NCI-H510A (cell line): ENCODE results near the gene EOLA1.
"Not testable (repeated sequence)": the region's sequence is repeated elsewhere in the genome, so short reads cannot be mapped to it uniquely, and the experiment has no call there.

Experiments used
- DNase-seq: peaks from one replicate; lab custom pipeline; 2025; lab: John Stamatoyannopoulos, UW

The EOLA1 gene

GRCh38 chrX:149545545-149546543 lies 5.0 kb downstream of the EOLA1 start:
- not testable (repeated sequence) for DNase-seq

GRCh38 chrX:149546962-149547361 lies 6.2 kb downstream of the EOLA1 start:
- DNase-seq = not testable (repeated sequence)

DNA sequence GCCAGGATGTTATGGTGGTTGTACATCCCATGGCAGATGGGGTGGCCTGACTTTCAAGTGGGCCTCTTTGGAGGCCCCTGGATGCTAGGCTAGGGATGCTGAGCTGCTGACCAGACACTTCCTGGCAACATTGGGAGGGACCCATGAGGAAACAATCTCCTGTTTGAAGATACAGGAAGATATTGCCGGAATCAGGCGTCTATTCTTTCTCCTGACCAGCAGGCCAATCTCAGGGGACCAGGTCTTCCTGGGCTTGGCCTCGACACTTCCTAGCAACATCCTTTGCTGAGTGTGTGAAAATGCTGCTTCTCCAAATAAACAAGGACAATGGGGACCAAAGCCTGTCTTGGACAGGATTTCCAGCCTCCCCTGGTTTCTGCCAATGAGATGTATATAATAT lies 7.0 kb downstream of the EOLA1 start:
- DNase-seq = not testable (repeated sequence)

- not testable (repeated sequence) for DNase-seq
These were observed 8.9 kb downstream of the EOLA1 start, which contains the start of gene HSFX3 for GRCh38 chrX:149549701-149550100. TSS of gene HSFX3 (minus strand) at chrX:149549924. CDS start at chrX:149549852, 72 bp downstream.

DNA sequence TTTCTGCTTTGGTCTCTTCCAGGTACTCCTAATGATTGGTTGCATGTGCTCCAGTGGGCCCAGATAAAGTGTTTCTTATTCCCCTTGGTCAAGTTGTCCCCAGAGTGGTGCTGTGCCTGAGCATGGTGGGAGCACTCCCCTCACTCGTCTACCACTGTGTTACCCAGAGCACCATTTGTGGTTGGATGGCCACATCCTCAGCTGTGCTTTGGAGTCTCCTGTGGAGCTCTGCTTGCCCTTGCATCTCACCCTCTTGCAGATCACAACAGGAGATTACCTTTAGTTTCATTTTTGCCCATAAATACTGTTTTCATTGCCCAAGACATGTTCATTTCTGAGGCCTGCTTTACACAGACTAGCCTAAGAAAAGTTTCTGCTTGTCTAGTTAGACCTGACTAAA lies 9.6 kb downstream of the EOLA1 start:
- DNase-seq = not testable (repeated sequence)

GRCh38 chrX:149551245-149551938 lies 10.6 kb downstream of the EOLA1 start:
- not testable (repeated sequence) for DNase-seq

DNA sequence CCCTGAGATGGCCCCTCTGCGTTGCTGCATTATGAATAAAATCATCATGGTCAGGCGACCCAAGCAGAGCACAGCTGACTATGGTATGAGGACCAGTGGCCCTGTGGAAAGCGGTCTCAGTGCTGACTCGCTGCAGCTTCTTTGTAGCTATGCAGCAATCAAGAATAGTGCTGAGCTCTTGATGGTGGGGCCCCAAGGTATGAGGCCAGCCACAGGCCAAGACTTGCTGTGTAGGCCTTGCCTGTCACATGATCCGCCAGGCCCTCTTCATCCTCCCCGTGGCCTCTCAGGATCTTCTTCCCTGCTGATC lies 11.1 kb downstream of the EOLA1 start:
- not testable (repeated sequence) for DNase-seq

DNA sequence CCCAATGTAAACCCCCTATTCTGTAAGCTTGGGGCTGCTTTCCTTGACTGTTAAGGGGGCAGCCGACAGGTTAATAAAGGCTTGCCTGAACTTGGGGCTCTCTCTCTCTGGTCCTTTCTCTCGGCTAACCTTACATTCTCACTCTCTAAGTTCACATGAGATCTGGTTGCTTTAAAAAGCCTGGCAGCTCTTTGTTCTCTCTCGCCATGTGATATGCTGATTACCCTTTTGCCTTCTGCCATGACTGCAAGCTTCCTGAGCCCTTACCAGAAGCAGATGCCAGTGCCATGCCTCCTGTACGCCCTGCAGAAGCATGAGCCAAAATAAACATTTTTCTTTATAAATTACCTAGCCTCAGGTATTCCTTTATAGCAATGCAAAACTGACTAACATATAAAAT lies 14.4 kb downstream of the EOLA1 start:
- not testable (repeated sequence) for DNase-seq

DNA sequence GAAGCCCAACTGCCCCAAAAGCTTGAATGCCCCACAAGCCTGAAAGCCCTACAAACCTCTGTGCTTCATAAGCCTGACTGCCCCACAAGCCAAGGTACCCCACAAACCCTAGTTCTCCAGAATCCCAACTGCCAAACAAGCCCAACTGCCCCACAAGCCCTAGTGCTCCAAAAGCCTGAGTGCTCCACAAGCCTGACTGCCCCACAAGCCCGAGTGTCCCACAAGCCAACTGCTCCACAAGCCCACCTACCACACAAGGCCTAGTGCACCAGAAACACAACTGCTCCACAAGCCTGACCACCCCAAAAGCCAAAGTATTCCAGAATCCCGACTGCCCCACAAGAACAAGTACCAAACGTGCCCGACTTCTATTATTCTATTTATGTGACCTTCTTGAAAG lies 22.5 kb downstream of the EOLA1 start:
- no peak for DNase-seq

- DNase-seq = no peak
These were observed 27.0 kb downstream of the EOLA1 start for GRCh38 chrX:149567621-149568417.

DNA sequence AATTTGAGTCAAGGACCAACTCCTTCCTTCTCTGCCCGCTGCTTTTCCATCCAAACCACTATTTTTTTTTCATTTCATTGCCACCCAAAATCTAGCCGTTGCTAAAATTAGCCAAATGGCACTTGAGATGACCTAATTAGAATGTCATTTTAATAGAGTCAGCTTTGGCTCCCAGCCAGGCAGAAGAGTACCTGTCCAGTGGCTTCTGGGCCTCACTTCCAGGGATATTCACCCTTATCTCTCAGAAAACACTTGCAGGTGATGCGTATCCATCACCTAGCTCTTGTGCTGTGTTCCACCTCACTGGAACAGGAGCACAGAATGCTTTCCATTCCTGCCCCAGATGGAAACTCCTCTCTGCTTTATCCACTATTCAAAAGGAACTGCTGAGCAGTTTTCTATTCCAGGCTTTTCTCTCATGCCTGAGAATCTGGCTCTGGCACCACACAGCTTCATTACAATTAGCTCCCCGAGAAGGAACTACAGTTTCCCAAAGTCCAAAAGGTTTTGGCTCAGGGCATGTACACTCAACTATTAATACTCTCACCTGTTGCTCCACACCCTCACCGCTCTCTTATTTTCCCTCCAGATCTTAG lies 28.0 kb downstream of the EOLA1 start:
- peak; percentile 13 for DNase-seq

DNA sequence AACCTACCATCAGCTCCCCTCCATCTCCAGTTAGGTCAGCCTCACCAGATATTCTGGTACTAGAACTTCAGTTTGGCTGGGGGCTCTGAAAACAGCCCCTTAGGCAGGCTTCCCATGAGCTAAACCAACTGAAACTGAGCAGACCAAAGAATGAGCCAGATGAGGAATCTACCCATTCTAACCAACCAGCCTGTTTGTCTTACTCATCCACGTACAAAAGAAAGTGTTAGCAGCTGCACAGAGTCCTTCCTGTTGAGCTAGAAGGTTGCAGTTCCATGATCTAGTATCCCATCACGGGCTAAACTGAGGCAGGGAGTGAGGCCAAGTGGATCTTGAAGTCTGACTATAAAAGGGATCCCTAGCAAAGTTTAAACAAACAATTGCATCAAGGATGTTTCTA lies 29.0 kb downstream of the EOLA1 start:
- DNase-seq = no peak

DNA sequence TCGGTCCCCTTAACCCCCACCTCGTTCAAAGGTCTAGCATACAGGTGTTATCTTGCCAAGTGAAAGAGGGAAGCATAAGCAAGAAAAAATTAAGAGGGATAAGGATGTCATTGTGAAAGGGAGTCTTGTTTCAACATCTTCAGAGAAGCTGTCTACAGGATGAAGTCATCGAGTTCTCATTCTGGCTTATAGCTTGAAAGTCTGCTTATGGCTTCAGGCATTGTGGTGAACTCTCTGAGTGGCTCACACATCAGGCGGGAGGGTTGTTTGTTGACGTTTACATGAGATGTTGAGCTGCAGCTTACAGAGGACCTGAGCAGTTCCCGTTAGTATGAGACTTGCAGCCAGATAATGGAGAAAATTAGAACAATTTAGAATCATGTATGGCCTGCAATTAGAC lies 29.9 kb downstream of the EOLA1 start:
- peak; percentile 2 for DNase-seq

GRCh38 chrX:149571770-149572169 lies 31.0 kb downstream of the EOLA1 start:
- no peak for DNase-seq

- no peak for DNase-seq
These were observed 31.9 kb downstream of the EOLA1 start for GRCh38 chrX:149572743-149573142.

DNA sequence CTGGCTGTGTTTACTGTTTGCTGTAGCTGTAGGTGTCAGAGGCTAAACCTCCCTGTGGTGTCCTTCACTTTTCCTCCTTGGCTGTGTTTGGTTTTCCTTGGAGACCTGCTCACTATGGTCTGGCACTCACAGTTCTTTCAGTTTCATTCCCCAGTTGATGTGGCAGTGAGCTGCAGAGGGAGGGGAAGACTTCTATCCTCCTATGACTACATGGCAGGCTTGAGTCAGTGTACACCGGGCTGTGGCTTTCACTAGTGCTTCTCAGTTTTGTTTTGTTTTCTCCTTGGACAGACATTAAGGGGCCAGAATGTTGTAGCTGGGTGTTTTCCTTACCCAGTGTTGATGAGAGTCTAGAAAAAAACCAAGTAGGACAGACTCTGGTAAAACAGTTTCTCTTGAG lies 32.6 kb downstream of the EOLA1 start:
- DNase-seq = not testable (repeated sequence)

- DNase-seq = not testable (repeated sequence)
These were observed 44.8 kb downstream of the EOLA1 start for GRCh38 chrX:149585631-149586030.

- not testable (repeated sequence) for DNase-seq
These were observed 46.5 kb downstream of the EOLA1 start, which contains the start of gene MAGEA9B for GRCh38 chrX:149587359-149587758. TSS of gene MAGEA9B (minus strand) at chrX:149587459. CDS start at chrX:149583179, 4,280 bp downstream.

DNA sequence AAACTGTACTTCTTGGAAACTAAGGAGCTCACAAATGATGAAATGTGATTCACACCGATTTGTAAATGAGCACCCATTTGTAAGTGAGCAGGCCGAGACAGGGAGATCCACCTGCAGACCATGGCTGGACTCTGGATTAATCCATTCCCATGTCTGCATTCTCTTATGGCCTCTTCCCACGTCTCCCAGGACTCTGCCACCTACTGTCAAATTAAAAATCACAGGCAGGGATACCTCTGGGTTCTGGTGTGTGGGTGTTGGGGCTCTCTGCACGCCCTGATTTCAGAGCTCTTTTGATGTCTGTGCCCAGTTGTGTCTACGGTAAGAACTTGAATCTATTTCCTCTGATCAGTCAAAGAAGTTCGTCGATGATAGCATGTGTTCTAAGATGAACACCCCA lies 50.2 kb downstream of the EOLA1 start:
- not testable (repeated sequence) for DNase-seq

DNA sequence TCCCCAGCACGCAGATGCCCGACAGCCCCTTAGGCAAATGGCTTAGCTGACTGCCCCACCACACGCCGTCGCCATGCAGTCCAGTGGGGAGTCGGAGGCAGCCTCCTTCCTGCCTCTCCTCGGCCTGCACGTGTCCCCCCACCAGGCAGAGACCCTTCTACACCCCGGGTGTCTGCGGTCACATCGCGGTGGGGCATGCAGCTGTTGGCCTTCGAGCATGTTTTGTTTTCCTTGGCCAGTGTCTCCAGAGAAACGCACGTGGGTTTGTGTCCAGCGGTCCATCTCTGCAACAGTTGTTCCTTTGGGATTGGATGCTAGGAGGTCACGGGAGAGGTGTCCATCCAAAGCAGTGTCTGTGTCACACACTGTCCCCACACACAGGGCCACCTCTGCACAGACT lies 54.4 kb downstream of the EOLA1 start, which contains the start of gene HSFX2:
HSFX2 (minus strand) TSS at position 101 of the 400 bp plus-strand sequence. CDS start 614 bp downstream, outside the sequence.
- not testable (repeated sequence) for DNase-seq

DNA sequence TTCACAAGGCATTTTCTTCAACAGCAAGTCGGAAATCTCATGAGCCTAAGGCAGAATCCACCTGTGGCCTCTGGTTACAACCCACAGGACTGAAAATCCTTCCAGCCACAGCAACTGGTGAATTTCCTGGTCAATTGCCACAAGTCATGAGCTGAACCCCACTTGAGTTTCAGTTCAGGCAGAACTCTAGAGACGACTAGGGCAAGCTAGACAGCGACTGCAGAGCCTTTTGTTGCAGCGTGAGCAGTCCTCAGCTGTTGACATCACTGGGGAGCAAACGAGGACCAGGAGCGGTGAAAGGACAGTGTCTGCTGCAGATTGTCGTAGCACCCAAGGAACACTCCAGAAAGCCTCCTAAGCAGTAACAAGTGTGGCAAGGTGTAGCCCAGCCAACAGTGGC lies 55.1 kb downstream of the EOLA1 start:
- not testable (repeated sequence) for DNase-seq
